NCI-H460 (cell line): ENCODE measurements around the gene PPP1R12B. TPM values are rescaled to one million over a fixed set of nuclear protein-coding genes. Genes with fewer than 3 reads are reported as not detected.
"Not testable (repeated sequence)": the region's sequence is repeated elsewhere in the genome, so short reads cannot be mapped to it uniquely, and the experiment has no call there.

ENCODE experiments used
- DNase-seq: peaks from one replicate; pipeline ENCODE4 v3.0.0-alpha.2; 2016; ENCODE audit warnings: low read depth; ENCODE audit errors: extremely low read depth
- total RNA-seq: library from RNA; depleted of rRNA; stranded (reverse); fragments of >200 nt; shearing (Covaris generic); gene quantifications from 2 replicates; pipeline ENCODE4 v1.2.3, GENCODE V29; 2014

The PPP1R12B gene
- total RNA-seq, 1 experiment from 2014 or later, result 16.6 TPM

DNA sequence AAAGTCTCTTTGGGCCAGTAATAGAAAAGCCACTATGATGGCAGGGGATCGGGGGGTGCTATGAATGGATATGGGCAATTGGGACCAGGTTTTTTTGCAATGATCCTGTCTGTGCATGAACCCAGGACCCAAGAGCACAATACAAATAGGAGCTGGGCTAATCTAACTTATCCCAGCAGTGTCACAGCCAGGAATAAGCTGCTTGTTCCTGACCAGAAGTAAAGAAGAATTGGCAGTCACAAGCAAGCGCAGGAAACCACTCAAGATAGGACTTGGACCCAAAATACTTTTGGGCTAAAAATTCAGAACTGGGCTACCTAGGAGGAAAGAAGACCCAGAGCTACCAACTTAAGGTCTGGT lies 172.3 kb downstream of the PPP1R12B start:
- DNase-seq, result not testable (repeated sequence)

DNA sequence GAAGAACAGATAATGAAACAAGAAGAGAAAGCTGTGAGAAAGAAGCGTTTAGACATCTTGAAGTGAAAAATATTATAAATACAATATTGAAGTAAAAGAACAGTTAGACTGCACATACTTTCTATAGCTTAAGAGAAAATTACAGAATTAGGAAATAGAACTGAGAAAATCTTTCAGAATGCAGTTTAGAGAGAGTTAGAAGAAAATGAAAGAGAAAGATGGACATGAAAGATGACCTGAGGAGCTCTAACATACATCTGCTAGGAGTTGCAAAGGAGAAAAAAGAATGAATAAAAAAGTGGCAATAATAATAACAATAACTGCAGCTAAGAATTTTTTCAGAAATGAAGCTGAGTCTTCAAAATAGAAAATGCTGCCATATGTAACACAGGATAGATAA lies 173.0 kb downstream of the PPP1R12B start:
- not testable (repeated sequence) for DNase-seq

DNA sequence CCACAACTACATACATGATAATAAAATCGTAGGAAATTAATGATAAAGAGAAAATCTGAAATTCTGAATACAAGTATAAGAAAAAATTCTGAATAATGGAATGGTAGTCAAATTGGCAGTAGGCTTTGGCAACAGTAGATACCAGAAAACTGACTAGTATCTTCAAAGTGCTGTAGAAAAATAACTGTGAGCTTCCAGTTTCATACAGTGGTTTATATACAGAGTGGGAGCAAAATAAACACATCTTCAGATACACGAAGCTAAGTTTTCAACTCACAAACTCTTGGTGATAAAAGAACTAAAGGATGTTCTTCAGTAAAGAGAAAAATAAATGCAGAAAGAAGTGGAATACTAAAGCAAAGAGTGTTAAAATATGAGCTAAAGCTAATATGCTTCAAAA lies 173.4 kb downstream of the PPP1R12B start:
- DNase-seq, result no peak

DNA sequence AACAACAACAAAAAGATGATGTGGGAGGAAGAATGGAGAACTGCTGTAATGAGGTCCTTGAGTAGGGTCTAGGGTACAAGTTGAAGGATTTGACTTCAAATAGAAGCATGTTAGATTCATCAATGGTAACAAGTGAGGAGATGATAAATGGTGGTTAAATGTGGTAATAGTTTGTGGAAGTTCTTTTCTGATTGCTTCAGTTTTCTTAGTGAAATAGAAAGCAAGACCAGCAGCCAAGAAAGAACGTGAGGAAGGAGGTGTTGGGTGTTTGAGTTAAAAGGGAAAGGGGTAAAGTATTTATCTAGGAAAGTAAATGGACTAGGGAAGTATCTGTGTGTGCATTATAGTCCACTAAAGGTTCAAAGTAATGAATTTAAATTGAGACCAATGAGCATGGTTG lies 177.6 kb downstream of the PPP1R12B start:
- not testable (repeated sequence) for DNase-seq

DNA sequence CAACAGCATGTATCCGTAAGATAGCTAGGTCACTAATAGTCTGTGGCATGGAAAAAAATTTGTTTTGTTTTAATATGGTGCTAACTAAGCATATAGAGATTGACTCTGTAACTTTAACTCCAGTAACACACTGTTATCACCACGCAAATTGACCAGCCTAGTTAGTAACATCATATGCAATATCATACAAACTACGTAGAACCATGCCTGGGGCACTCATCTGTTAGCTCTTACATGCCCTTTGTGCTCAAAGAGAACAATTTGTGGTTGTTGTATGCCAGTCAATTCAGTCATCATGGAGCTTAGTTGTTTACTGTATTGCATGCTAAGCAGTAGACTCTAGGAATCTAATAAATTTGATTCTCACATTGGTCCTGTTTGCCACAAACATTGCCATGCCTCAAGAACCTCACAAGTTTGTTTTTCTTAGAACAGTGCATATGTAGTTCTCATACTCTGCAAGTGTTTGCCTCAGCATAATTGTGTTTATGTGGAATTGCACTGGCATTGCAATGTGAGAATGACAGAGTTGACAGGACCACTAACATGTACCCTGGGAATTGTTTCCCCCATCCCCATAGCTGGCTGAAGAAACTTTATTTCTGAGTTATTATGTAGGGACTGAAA lies 179.7 kb downstream of the PPP1R12B start:
- peak; percentile 18 for DNase-seq

DNA sequence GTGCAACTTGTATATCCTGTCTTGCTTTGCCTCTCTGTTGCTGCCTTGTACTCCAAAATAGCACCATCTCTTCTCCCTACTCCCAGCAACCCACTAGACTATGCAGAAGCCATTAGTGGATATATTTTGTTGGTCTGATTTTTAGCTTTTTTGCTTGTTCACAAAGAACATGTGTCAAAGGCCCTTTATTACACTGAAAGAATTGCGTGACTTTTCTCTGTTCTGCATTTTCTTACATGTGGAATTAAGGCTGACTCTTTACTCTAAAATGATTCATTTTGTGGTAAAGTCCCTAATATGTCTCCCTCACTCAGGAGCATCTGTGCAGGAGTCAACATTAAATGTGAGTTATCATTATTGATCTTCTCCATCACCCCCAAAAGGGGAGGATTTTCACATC lies 182.2 kb downstream of the PPP1R12B start:
- not testable (repeated sequence) for DNase-seq

DNA sequence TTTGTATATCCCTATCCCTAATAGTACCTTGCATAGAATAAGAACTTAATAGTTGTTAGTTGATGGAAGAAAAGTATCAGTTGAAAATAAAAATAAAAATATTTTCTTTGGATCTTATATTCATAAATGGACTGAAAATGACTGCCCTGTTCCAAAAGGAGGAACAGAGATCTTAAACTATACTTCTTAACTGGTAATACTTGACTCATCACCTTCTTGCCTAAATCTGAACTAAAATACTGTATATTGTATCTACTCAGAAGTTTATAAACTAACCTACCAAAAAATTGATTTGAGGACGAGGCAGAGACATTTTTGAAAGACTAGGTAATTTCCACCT lies 182.9 kb downstream of the PPP1R12B start:
- DNase-seq, result no peak

DNA sequence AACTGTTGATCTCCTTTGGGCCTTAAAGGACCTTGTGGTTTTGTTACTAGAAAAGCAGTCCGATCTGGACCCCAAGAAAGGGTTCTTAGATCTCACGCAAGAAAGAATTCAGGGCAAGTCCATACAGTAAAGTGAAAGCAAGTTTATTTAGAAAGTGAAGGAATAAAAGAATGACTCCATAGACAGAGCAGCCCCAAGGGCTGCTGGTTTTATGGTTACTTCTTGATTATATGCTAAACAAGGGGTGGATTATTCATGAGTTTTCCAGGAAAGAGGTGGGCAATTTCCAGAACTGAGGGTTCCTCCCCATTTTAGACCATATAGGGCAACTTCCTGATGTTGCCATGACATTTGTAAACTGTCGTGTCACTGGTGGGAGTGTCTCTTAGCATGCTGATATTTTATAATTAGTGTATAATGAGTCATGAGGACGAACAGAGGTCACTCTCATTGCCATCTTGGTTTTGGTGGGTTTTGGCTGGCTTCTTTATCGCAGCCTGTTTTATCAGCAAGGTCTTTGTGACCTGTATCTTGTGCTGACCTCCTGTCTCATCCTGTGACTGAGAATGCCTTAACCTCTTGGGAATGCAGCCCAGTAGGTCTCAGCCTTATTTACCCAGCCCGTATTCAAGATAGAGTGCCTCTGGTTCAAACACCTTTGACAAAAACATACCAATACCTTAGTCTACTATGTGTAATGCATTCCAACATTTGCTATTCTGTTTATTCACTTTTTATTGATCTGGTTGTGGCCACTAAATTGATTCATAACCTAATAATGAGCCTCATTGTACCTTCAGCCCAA lies 183.5 kb downstream of the PPP1R12B start:
- DNase-seq, result not testable (repeated sequence)

DNA sequence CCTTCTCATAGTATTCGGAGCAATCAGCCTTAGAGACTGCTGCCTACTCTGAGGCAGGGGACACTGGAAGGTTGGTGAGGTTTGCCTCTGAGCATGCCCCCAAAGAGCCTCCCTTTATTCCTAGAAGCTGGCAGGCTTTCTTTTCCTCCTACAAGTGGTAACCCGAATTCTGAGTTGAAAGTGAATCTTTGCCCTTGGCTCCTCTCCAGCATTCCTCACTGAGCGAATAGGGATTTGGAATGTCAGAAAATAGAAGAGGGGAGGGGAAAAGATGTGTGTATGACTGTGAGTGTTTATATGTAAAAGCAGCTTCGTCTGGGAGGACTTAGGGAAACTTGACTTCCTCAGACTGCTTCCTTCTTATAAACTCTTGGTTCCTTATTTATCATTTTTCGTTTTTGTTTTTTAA lies 190.7 kb downstream of the PPP1R12B start:
- not testable (repeated sequence) for DNase-seq

DNA sequence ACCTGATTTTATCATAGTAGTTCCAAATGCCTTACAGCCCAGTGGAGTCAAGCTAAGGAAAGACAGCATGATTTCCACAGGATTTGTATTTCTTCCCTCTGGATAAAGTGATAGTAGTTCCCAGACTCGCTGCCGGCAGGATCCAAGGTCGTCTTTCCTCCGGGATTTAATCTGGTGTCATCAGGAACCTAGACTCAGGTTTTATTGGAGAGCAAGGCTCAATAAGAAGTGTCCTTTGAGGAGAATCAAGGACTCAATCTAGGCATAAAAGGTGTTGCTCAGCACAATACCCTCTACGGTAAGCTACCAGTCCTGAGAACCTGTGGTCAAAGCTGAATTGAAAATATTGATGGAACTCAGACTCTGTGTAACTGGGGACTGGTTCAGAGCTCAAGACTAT lies 191.1 kb downstream of the PPP1R12B start:
- not testable (repeated sequence) for DNase-seq

DNA sequence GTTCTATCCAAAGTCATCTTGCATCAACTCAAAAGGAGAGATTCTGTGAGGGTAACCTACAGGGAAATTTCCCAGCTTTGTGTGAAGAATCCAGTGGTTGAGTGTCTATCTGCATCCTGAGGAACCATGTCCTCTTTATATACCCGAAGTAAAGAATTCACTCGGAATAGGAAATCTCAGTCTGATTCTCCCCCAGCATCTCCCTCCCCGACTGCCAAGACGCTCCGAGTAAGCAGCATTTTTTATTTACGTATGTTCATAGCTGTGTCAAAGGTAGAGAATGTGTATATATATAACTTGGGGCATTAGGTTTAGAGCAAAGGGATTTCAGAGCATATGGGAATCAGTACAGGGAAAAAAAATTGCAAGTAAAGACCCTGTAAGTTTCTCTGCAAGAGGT lies 191.5 kb downstream of the PPP1R12B start:
- no peak for DNase-seq

DNA sequence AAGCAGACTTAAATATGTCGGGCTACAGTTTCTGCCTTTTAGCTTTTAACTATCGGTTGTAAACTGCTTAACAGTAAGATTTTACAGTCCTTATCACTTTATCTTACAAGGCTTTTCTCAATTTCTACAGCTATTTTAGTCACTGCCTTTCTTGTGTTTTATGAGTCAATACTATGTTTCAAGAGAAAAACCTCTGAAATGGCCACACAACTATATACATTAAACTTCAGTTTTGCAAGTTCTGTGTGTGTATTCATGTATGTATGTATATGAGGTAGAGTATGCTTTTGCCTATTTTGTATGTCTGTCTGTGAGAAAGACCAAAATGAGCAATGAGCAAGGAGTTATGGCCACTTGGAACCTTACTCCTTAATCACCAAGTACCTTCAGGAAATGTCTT lies 191.9 kb downstream of the PPP1R12B start:
- DNase-seq, result no peak

DNA sequence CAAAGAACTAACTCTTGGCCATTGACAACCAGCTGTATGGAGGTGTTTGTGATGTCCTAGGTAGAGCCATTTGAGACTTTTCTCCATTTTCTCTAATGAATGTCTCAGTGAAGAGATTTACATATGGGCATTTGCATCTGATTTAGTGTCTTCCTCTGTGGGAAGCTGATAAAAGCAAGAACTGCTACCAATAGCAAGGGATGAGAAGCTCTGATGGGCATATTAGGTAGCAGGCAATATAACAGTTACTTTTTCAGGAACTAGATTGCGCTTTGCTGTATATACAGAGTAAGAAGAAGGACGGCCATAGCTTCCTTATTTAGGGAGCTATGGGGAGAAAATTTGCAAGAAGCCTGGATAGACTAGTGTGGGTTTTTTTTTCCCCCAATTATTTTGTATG lies 192.4 kb downstream of the PPP1R12B start:
- not testable (repeated sequence) for DNase-seq

DNA sequence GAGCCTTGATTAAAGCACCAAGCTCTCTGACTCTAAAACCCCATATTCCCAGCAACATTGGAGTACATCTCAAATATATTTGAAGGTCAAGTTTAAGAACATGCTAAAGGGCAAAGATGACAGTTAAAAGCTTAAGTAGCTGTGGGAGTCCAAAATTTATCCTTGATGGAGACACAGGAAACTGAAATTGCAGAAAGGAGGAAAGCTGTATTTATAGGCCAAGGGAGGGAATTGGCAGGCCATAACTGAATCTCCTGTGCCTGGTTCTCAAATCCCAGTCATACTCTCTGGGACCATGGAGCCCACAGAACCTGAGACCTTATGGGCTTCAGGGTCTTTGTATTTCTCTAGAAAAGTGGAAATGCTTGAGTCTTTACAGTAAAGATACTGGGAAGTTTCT lies 193.9 kb downstream of the PPP1R12B start:
- not testable (repeated sequence) for DNase-seq

DNA sequence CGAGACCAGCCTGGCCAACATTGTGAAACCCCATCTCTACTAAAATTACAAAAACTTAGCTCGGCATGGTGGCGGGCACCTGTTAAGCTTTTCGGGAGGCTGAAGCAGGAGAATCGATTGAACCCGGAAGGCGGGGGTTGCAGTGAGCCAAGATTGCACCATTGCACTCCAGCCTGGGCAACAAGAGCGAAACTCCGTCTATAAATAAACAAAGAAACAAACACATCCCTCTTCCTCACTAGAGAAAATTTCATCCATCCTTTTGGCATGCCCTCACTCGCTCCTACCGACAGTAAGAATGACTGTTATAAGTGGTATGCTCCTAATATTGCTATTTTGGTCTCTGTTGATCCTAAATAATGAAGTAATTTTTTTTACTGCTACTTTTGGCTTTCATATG lies 195.0 kb downstream of the PPP1R12B start:
- not testable (repeated sequence) for DNase-seq

DNA sequence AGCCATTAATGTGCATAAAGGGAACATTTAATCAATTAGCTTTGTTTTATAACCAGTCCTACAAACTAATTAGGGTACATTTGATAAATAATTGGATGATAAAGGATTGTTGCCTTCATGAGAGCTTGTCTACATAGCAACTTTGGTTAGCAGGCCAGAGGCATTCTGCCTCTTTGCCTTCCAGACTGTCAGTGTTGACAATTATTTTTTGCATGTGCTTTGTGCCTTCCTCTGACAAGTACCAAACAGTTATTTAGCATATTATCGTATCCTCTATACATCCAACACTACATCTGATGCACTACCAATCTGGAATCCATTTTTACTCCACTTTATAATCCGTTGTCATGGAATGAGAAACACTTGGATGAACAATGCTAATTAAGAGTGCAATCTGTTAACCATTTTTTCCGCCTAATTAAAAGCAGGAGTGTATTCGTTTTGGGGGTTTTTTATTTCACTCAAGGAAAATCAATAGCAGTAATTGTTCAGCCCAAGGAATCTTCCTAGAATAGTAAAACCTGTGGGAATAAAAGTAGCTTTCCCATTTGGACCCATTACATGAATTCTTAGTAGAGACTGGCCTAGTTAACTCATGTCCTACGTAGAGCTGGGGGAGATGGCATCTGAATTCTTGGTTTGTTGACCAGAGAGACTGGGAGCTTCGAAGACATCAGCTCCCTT lies 196.4 kb downstream of the PPP1R12B start:
- not testable (repeated sequence) for DNase-seq

DNA sequence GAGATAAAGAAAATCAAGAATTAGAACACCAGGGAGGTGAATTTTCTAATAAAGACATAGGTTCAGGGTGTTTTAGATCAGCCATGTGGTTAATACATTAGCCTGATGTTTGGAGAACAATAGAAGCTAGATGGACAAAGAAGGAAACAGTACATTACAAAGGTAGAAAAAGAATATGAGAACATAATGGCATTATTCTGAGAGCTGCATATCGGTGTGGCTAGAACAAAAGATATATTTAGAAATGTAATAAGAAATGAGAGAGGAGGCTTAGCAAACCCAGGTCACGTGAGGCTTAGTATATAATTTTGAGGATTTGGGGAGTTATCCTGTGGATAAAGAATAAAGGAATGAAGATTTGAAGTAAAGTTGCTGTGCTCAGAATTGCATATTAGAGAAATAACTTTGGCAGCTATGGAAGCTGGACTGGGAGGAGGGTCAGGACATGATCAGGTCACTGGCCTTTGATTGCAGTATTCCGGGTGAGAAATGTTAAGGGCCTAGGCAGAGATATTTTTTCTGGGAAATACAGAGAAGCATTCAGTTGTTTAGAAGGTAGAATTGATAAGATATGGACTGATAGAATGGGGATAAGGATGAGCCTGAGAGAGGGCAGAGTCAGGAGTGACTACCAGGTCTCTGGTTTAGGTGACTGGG lies 197.3 kb downstream of the PPP1R12B start:
- DNase-seq, result not testable (repeated sequence)

DNA sequence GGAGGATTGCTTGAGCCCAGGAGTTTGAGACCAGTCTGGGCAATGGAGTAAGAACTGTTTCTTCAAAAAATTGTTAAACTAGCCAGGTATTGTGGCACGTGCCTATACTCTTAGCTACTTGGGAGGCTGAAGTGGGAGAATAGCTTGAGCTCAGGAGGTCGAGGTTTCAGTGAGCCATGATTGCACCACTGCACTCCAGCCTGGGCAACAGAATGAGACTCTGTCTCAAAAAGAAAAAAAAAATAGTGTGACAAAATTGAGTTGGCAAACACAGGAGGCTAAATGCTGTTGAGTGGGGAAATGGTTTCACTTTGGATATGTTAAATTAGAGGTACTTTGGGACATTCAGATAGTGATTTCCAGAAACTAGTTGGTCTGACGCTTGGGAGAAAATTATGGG lies 197.9 kb downstream of the PPP1R12B start:
- DNase-seq, result not testable (repeated sequence)

DNA sequence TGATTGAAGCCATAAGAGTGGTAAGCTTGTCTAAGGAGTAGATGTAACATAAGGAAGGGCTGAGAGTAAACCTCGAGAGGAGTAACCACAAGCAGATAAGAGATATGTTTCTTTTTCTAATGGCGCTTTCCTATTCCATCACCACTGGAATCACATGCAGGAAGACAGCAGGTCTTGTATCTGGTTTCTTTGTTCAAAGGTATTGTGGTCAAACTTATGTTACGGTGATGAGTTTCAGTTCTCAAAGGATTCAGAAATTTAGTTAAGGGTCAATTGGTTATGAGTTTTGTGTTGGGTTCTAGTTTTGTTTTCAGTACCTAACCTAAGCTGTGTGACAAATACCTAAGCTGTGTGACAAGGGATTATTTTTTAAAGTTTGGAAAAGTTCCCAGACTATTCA lies 198.3 kb downstream of the PPP1R12B start:
- DNase-seq, result not testable (repeated sequence)

DNA sequence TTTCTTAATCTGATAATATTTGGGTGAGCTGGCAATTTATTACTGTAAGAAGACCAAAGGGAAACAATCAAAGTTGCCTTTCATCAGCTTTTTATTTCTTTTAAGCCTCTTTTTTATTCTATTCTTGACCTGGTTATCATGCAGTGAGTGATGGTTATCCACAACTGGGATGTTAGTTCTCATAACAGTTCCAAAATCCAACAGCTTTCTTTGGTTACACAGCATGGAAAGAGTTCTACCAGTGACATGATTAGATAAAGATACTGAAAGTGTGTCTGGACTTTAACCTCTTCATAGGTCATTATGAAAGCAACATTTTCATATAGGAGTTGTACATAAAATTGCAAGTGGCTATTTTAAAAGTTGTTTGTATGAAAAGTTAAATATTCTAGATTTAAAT lies 198.7 kb downstream of the PPP1R12B start:
- DNase-seq, result no peak

DNA sequence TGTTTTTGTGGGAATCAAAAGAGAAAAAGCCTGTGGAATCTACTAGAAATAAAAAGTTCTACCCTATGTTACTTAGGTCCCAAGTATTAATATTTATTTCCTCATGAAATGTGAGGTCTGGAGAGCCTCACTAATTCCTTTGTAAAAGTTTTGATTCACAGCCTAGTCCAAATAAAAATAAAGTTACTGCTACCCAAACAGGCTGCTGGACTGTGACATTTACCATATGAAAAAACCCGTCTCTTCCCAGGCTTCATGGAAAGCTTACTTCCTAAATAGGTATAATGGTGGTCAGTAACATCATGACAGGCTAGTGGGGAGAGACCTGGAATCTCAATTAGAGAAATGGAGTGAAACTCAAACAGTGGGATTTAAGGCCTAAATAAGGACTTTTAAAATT lies 201.6 kb downstream of the PPP1R12B start:
- DNase-seq, result not testable (repeated sequence)
